ENCODE data around the gene JMJD1C. TPM values are rescaled to one million over a fixed set of nuclear protein-coding genes. Genes with fewer than 3 reads are reported as not detected.

Gene JMJD1C
- total and polyA plus RNA-seq, 12 donors, result 14.4 to 70.4 (median 39.2) TPM

DNA sequence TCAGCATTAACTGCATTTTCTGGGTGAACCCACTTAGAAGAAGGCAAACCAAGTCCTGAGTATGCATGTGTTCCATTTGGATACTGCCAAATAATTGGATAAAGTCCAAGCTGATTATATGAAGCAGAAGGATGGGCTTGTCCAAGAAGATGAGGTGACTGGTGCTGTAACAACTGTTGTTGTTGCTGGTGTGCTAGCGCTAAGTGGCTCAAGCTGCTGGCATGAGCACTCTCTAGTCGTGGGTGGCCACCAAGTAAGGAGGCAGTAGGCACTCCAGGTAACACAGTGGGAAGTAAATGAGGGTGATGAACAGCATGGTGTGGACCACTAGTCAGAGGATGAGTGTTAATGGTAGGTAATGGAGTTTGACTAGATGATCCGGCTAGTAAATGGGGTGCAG is 252.3 kb downstream of the JMJD1C start:
- Histone ChIP-seq H3K9me3 (no peaks in the 10 kb centered on the region), H3K4me1 (peaks cover 0 to 71% (median 60%) of the 10 kb centered on the region in 9 donors), H3K36me3 (peaks cover 0 to 72% (median 18%) of the 10 kb centered on the region in 9 donors), H3K27me3 (no peaks in the 10 kb centered on the region), H3K4me3 (no peak overlapping the region), H3K27ac (peak overlapping the region in 3 of 10 donors; percentile 18 to 67 (median 45))
- 63 to 72% methylated on average over 3 of the region's 3 CpGs for WGBS, 2 donors
- TF ChIP-seq, protein P1, sequence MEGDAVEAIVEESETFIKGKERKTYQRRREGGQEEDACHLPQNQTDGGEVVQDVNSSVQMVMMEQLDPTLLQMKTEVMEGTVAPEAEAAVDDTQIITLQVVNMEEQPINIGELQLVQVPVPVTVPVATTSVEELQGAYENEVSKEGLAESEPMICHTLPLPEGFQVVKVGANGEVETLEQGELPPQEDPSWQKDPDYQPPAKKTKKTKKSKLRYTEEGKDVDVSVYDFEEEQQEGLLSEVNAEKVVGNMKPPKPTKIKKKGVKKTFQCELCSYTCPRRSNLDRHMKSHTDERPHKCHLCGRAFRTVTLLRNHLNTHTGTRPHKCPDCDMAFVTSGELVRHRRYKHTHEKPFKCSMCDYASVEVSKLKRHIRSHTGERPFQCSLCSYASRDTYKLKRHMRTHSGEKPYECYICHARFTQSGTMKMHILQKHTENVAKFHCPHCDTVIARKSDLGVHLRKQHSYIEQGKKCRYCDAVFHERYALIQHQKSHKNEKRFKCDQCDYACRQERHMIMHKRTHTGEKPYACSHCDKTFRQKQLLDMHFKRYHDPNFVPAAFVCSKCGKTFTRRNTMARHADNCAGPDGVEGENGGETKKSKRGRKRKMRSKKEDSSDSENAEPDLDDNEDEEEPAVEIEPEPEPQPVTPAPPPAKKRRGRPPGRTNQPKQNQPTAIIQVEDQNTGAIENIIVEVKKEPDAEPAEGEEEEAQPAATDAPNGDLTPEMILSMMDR (IDR thresholded peaks at IDR 0.05), result no peak
- ATAC-seq, result peak in 2 of 8 donors; percentile 27 to 66
- intact Hi-C loops (cut with DNase I), result loop anchor here in 8 of 10 donors (5.0 to 10.0 kb wide), 7 partner anchors 51 to 509 kb away; partner anchors contain the start of genes JMJD1C (in 4 of the 8) and REEP3 (in 1 of the 8)
- DNase-seq, result no peak

DNA sequence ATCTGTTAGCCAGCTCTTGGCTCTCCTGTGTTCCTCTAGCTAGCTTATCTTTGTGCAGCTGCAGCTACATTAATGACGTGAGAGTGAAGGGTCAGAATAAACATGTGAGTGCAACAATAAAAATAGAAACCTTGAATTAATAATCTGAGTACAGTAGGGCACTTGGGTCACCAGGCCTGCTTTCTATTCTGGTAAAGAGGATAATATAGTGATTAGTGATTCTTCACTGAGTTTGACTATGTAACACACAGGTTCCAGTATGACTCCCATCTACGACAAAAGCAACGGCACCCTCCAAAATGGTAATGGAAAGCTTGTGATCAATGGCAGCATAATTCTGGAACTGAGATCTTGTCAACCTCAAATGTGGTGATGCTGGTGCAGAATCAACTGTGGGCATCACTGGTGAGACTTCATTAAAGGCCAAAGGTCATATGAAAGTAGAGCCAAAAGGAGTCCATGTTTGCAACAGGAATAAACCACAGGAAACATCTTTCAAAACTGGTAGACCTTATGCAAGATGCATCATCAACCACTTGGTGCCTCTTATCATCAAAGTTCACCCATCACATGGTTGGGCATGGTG is 255.1 kb downstream of the JMJD1C start:
- Histone ChIP-seq H3K27ac (peak overlapping the region in 5 of 10 donors; percentile 14 to 80 (median 38)), H3K4me1 (peaks cover 0 to 82% (median 72%) of the 10 kb centered on the region in 9 donors), H3K27me3 (no peaks in the 10 kb centered on the region), H3K4me3 (no peak overlapping the region), H3K9me3 (no peaks in the 10 kb centered on the region), H3K36me3 (peaks cover 0 to 76% (median 18%) of the 10 kb centered on the region in 9 donors)
- intact Hi-C loops (cut with DNase I), result loop anchor here in 8 of 10 donors (5.0 to 10.0 kb wide), 7 partner anchors 54 to 512 kb away; partner anchors contain the start of genes JMJD1C (in 4 of the 8) and REEP3 (in 1 of the 8)
- 28 to 37% methylated on average over 3 of the region's 3 CpGs for WGBS, 2 donors
- TF ChIP-seq, protein P1 (IDR thresholded peaks at IDR 0.05), result no peak
- ATAC-seq, result peak; percentile 35 to 72 (median 48)
- no peak for DNase-seq

DNA sequence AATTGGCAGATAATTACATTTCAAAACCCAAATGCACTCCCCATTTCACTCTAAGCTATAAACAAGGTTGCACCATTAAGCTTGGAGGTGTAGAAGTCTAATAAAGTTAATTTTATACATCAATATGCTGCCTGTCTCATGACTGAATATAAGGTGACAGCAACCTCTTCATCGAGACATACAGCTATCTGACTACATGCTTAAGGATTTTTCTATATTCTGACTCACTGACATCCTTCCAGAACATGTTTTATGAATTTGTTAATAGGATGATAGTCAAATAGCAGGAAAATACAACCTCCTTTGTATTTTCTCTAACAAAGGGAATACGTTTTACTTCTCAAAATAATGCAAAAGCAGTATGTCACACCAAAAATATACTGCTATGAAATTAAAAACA is 256.1 kb downstream of the JMJD1C start:
- peaks cover 0 to 76% (median 16%) of the 10 kb centered on the region in 9 donors for H3K36me3 ChIP-seq
- no peaks in the 10 kb centered on the region for H3K9me3 ChIP-seq
- H3K27me3 ChIP-seq, result no peaks in the 10 kb centered on the region
- no peak for DNase-seq
- peaks cover 0 to 85% (median 77%) of the 10 kb centered on the region in 9 donors for H3K4me1 ChIP-seq
- H3K4me3 ChIP-seq, result no peak overlapping the region
- ATAC-seq, result no peak
- TF ChIP-seq, protein P1 (IDR thresholded peaks at IDR 0.05), result no peak
- intact Hi-C loops (cut with DNase I), result loop anchor here in 8 of 10 donors (5.0 to 10.0 kb wide), 10 partner anchors 55 to 513 kb away; partner anchors contain the start of genes JMJD1C (in 4 of the 8) and REEP3 (in 2 of the 8)
- peak overlapping the region in 3 of 10 donors; percentile 2 to 80 (median 72) for H3K27ac ChIP-seq
- 64 to 71% methylated on average over 2 of the region's 2 CpGs for WGBS, 2 donors

DNA sequence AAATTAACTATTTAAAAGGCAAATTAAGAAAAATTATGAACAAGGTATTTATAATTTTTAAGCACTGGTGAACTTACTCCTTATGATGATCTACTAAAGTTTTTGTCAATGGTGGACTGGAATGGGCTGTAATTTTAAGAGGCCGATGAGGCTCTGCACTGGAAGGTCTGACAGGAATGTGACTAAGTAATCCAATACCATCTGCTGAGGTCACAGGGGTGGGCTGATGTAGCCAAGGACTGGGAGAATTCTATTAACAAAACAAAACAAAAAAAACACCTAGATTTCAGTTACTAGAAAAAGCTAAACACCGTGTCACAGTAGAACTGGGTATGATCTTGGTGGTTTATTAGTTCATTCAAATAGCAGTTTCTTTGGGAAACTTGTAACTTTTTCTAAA is 256.8 kb downstream of the JMJD1C start:
- H3K27me3 ChIP-seq, result no peaks in the 10 kb centered on the region
- H3K36me3 ChIP-seq, result peaks cover 0 to 71% (median 9%) of the 10 kb centered on the region in 9 donors
- no peaks in the 10 kb centered on the region for H3K9me3 ChIP-seq
- DNase-seq (no peak), ATAC-seq (no peak)
- H3K27ac ChIP-seq, result peak overlapping the region in 4 of 10 donors; percentile 2 to 80 (median 74)
- peaks cover 0 to 82% (median 76%) of the 10 kb centered on the region in 9 donors for H3K4me1 ChIP-seq
- TF ChIP-seq, protein P1 (IDR thresholded peaks at IDR 0.05), result no peak
- H3K4me3 ChIP-seq, result no peak overlapping the region
- 47 to 53% methylated on average over 2 of the region's 2 CpGs for WGBS, 2 donors
- intact Hi-C loops (cut with DNase I), result loop anchor here in 5 of 10 donors (5.0 to 10.0 kb wide), 4 partner anchors 313 to 506 kb away; partner anchors contain the start of gene REEP3 (in 1 of the 5)

Data from heart right ventricle (tissue), 16 donors.